GOT3 (cell line): ENCODE measurements around the gene ASTL.

ENCODE experiments used
- DNase-seq: peaks from one replicate; lab custom pipeline; 2025; ENCODE audit warnings: mixed read lengths; lab: John Stamatoyannopoulos, UW

The ASTL gene

DNA sequence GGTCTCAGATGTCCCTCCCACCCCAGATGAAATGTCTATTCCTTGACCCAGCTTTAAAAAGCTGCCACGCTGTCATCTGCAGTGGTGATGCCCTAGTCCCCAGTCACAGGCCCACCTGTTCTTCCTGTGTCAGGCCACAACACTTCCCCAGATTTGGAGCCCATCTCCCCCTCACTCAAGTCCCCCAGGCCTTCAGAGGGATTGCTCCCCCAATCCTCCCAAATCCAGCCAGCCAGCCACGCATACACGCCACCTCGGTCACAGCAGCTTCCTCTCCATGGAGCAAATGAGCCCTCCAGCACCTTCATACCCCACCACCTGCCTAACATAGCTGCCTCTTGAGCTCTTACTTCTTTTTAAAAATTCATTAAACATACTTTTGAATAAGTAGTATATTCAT is 7.8 kb downstream of the ASTL start:
- DNase-seq, result no peak

- DNase-seq, result no peak
Observed at GRCh38 chr2:96129528-96130120, 8.7 kb downstream of the ASTL start.

GRCh38 chr2:96128456-96128855 is 9.8 kb downstream of the ASTL start:
- no peak for DNase-seq

GRCh38 chr2:96124406-96125265 is 13.7 kb downstream of the ASTL start:
- DNase-seq, result no peak

DNA sequence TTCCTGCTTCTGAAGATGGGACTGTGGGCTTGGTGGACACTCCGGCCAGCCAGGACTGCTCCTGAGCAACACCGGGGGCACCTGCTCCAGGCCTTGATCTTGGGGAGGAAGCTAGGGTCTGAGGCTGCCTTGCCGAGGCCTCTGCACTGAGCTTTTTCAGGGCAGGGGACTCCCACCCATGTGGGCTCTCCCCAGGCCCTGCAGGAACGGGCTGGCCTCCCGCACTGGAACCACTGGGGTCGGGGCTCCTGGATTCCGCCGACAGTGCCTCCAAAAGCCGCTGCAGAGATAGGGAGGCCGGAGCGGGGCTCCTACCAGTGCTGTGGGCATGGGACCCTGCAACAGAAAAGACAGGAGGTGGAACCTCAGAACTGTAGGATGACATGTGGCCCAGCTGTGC is 14.4 kb downstream of the ASTL start:
- DNase-seq, result no peak

DNA sequence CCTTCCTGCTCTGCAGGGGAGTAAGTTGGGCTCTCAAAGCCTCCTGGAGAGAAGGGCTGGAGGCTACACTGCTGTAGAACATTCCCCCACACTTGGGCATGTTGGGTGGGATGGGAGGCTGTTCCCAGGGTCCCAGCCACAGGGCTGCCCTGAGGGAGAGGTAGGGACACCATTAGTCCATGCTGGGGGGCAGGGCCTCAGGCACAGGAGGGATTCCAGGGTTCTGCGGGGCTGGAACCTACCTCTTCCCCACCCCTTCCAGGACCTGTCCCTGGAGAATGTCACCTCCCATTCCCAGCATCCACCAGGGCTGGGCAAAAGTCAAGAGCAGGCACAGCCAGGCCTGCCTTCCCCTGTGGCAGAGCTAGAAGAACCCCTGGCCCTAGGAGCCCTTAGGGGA is 15.0 kb downstream of the ASTL start:
- no peak for DNase-seq

GRCh38 chr2:96122391-96122790 is 15.9 kb downstream of the ASTL start:
- DNase-seq, result no peak

DNA sequence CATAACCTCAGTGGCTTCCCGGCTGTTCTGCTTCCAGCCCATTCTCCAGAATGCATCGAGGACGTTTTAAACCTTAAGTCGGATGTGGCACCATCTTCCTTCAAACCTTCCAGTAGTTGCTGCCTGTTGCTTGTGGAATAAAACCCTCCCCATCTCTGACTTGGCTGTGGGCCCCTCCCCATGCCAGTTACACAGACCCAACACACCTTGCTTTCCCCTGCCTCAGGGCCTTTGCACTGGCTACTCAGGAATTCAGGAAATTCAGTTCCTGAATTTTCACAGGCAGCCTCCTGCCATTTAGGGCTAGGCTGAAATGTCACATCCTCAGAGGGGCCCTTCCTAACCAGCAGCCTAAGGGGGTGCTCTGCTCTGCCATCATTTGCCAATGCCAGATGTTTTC is 16.9 kb downstream of the ASTL start:
- DNase-seq, result no peak

- no peak for DNase-seq
Observed at GRCh38 chr2:96120991-96121390, 17.3 kb downstream of the ASTL start.

DNA sequence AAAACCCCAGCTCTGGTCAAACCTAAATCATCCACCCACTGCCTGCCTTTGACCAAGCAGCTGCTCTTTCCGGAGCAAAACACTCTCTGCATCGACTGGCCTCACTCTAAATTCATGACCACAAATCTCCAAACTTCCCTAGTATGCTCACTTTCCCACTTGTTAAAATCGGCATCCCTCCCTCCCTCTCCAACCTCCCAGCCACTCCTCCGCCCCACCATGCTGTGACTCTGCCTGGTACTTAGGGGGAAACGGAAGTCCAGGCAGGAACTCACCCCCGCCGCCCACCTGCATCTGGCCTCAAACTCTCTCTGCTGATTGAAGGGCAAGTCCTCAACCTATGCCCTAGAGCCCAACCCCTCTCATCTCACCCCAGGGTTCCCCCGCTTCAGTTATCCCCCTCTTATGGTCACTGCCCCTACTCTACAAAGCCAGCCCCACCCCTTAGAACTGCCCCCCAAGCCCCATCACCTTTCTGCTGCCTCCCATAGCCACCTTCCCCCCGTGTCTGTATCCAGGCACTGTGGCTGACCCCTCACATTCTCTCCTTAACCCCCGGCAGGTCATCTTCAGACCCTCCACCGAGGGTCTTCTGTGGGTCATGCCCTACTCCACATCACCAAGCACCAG is 18.1 kb downstream of the ASTL start:
- DNase-seq, result no peak

DNA sequence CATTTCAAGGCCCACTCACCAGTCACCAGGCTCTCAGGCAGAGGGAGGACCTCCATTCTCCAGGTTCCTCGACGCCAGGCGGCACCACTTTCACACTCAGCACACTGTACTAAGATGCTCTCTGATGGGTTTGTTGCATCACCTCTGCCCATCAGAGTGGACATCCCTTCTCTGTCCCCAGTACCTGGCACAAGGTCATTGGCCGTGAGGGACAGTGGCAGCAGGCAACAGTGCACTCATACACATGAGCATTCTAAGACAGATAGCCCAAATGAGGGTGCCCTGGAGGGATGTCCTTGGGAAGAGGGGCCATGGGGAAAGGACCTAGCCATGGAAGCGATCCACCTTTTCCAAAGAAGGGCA is 18.9 kb downstream of the ASTL start:
- no peak for DNase-seq

GRCh38 chr2:96118698-96119388 is 19.5 kb downstream of the ASTL start:
- no peak for DNase-seq

- no peak for DNase-seq
Observed at GRCh38 chr2:96117701-96118588, 20.4 kb downstream of the ASTL start.

GRCh38 chr2:96116879-96117533 is 21.3 kb downstream of the ASTL start:
- DNase-seq, result no peak

DNA sequence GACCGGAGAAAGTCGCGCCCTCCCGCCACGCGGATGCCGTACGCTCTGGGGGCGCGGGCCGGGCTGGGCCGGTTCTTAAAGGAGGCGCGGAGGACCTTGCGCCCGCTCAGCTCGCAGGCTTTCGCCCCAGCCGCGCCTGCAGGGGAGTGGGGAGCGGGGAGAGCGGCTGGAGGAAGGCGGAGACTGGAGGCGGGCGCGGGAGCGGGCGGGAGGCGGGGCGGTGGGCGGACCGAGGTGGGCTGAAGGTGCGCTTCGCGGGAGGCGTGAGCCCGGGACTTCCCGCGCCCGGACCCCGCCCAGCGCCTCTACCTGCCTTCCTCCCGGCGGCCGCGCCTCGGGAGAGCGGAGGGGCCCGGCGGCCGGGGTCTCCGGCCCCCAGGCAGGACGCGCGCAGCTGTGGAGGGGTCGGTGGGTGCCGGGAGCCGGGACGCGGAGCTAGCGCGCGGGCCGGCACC is 21.9 kb downstream of the ASTL start, which contains the start of gene ADRA2B:
TSS of gene ADRA2B (minus strand) at position 148 of the 455 bp plus-strand sequence. CDS start 422 bp downstream, outside the sequence.
- DNase-seq, result no peak

GRCh38 chr2:96115631-96116423 is 22.5 kb downstream of the ASTL start:
- DNase-seq, result no peak

DNA sequence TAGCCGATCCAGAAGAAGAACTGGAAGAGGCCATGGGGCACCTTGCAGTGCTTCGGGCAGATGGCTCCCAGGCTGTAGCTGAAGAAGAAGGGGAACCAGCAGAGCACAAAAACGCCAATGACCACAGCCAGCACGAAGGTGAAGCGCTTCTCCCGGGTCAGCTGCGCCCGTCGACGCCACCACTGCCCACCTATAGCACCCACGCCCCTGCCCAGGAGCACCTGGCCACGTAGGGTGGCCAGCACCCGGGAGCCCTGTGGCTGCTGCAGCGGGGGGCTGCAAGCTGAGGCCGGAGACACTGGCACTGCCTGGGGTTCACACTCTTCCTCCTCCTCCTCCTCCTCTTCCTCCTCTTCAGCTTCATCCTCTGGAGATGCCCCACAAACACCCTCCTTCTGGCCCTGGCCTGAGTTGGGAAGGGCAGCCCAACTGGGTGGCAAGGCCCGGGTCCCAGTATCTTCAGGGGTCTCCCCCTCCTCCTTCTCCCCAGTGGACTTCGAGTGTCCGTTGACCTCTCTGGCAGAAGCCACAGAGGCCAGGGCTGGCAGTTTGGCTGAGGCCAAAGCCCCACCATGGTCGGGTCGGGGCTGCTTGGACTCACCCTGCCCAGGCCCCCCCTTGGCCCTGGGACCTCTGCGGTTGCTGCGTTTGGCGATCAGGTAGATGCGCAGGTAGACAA is 23.3 kb downstream of the ASTL start:
- DNase-seq, result no peak

GRCh38 chr2:96114546-96114902 is 23.8 kb downstream of the ASTL start:
- DNase-seq, result no peak

GRCh38 chr2:96113951-96114350 is 24.4 kb downstream of the ASTL start:
- no peak for DNase-seq

DNA sequence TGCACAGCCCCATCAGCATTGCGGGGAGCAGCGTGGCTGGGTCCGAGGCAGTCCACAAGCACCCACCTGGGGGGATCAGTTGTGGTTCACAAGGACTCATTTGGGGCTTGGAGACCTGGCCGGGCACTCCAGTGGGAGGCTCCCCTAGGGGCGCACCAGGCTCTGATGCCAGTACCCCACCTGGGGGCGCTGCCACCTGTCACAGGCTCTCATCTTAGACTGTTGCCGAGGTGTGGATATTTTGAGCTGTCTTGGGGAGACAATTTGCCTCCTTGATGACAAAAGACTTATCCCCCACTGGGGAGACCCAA is 25.0 kb downstream of the ASTL start:
- no peak for DNase-seq
